OCI-LY3 (cell line): ENCODE measurements around the gene ZBTB16.

Source experiments
- CTCF ChIP-seq: fragments of 200-600, 300-600 bp; sonication (generic); IDR thresholded peaks from 2 replicates; pipeline ENCODE4 v1.5.1; 2014; ENCODE audit warnings: antibody characterized with exemption, low read length, low read depth
- EZH2phosphoT487 ChIP-seq: fragments of 200-600 bp; shearing (Covaris generic); IDR thresholded peaks from 2 replicates; pipeline ENCODE4 v1.6.1; 2018; ENCODE audit warnings: antibody characterized with exemption, mixed run types, low read depth

GRCh38 chr11:114027391-114027790 lies 32.1 kb upstream of the ZBTB16 start:
- TF ChIP-seq CTCF (no peak), EZH2phosphoT487 (no peak)
